Breast epithelium (tissue), 4 donors: ENCODE measurements around the gene R3HDM4. TPM values are rescaled to one million over a fixed set of nuclear protein-coding genes. Genes with fewer than 3 reads are reported as not detected.

ENCODE experiments used
- DNase-seq, 2 donors: peaks; one replicate each; pipeline ENCODE4 v3.0.0-alpha.2; 2019; ENCODE audit warnings: low spot score in 2 of 2
- H3K27ac ChIP-seq, 2 donors: fragments of 200-600 bp; sonication (generic) in 1 of 2; one replicate each; pipeline ENCODE4 v1.5.1; 2016 to 2019; ENCODE audit warnings: mild to moderate bottlenecking in 1 of 2
- H3K27me3 ChIP-seq, 2 donors: fragments of 200-600 bp; sonication (generic) in 1 of 2; one replicate each; pipeline versions ENCODE4 v1.5.1 to v1.6.0; 2017 to 2019; ENCODE audit warnings: control low read depth in 1 of 2, mild to moderate bottlenecking in 1 of 2
- H3K36me3 ChIP-seq: fragments of 200-600 bp; one replicate; pipeline ENCODE4 v1.5.1; 2019
- H3K4me1 ChIP-seq, 2 donors: fragments of 200-600 bp; sonication (generic); one replicate each; pipeline ENCODE4 v1.5.1; 2016 to 2019; ENCODE audit warnings: control low read depth in 1 of 2
- H3K4me3 ChIP-seq, 3 donors: fragments of 200-600 bp; sonication (generic); 1 replicate in 2 of 3; 2 replicates in 1 of 3; pipeline ENCODE4 v1.5.1; 2016 to 2019; ENCODE audit warnings: mild to moderate bottlenecking in 3 of 3, moderate library complexity in 2 of 3
- H3K9me3 ChIP-seq, 2 donors: fragments of 200-600 bp; sonication (generic) in 1 of 2; one replicate each; pipeline ENCODE4 v1.5.1; 2016 to 2019; ENCODE audit warnings: control low read depth in 1 of 2
- CTCF ChIP-seq, 3 donors: fragments of 450-650 bp; IDR thresholded peaks; one replicate each; pipeline ENCODE4 v1.5.1; 2016 to 2017; ENCODE audit warnings: antibody characterized with exemption in 3 of 3, mild to moderate bottlenecking in 3 of 3, moderate library complexity in 3 of 3
- POLR2A ChIP-seq: fragments of 450-650 bp; IDR thresholded peaks from one replicate; pipeline ENCODE4 v1.6.1; 2016; ENCODE audit warnings: antibody characterized with exemption, mild to moderate bottlenecking, moderate library complexity
- POLR2AphosphoS5 ChIP-seq, 3 donors: sonication (generic); formaldehyde crosslinking; IDR thresholded peaks; one replicate each; pipeline ENCODE4 v1.6.1; 2017; ENCODE audit warnings: antibody characterized with exemption in 3 of 3
- intact Hi-C: fragments of 100-400 bp; cut with DNase I; formaldehyde crosslinking; loops from one replicate; pipeline ENCODE4 v1.15.1; 2023; ENCODE audit warnings: low total_unique reads
- total RNA-seq, 3 donors: library from RNA; depleted of rRNA; stranded (reverse); fragments of >200 nt; gene quantifications; one replicate each; pipeline ENCODE4 v1.1.0, GENCODE V29; 2016

R3HDM4 gene
- total RNA-seq, 3 donors from 2014 or later = 31.8 to 41.6 (median 41.0) TPM

GRCh38 chr19:927780-928401 lies 14.9 kb upstream of the R3HDM4 start:
- TF ChIP-seq POLR2A (no peak), POLR2AphosphoS5 (IDR thresholded peaks at IDR 0.05) (no peak), CTCF (IDR thresholded peaks at IDR 0.05) (no peak)
- Histone ChIP-seq H3K9me3 (no peaks in the 10 kb centered on the region), H3K27me3 (no peaks in the 10 kb centered on the region), H3K36me3 (no peaks in the 10 kb centered on the region), H3K27ac (peak overlapping the region; percentile 83 to 86), H3K4me1 (peaks cover 0 to 5% of the 10 kb centered on the region in 2 donors), H3K4me3 (peak overlapping the region; percentile 84 to 91 (median 86))
- intact Hi-C loops = no loop called here
- no peak for DNase-seq

DNA sequence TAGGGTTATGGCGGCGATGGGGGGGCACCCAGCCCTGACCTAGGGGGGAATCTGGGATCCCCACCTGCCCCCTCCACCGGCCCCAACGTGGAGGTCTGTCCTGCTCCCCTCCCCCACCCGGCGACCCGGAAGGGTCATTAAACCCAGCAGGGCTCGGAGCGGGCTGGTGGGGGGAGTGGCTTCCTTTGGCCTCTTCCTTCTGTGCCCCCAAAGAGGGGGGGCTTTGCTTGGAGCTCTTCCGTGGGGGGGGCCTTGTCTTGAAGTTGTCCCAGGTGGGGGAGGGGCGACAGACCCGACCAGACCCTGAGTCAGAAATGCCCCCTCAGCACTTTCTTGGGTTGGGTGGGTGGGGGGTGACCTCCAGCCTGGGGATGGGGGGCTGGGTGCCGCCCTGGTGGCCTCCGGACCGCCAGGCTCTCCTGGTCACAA lies 14.3 kb upstream of the R3HDM4 start:
- Histone ChIP-seq H3K9me3 (no peaks in the 10 kb centered on the region), H3K4me1 (no peaks in the 10 kb centered on the region), H3K36me3 (no peaks in the 10 kb centered on the region), H3K27ac (peak overlapping the region; percentile 83 to 86), H3K27me3 (no peaks in the 10 kb centered on the region), H3K4me3 (peak overlapping the region; percentile 84 to 91 (median 86))
- TF ChIP-seq CTCF (IDR thresholded peaks at IDR 0.05) (no peak), POLR2A (no peak), POLR2AphosphoS5 (IDR thresholded peaks at IDR 0.05) (no peak)
- DNase-seq = peak in 1 of 2 donors; percentile 52
- intact Hi-C loops = no loop called here

GRCh38 chr19:926589-927350 lies 13.8 kb upstream of the R3HDM4 start:
- Histone ChIP-seq H3K27me3 (no peaks in the 10 kb centered on the region), H3K9me3 (no peaks in the 10 kb centered on the region), H3K4me1 (no peaks in the 10 kb centered on the region), H3K27ac (peak overlapping the region; percentile 83 to 86), H3K36me3 (no peaks in the 10 kb centered on the region), H3K4me3 (peak overlapping the region; percentile 84 to 91 (median 86))
- intact Hi-C loops = no loop called here
- peak in 1 of 2 donors; percentile 58 for DNase-seq
- peak in 1 of 3 donors; percentile 65 for TF ChIP-seq POLR2AphosphoS5 (IDR thresholded peaks at IDR 0.05)
- TF ChIP-seq CTCF (IDR thresholded peaks at IDR 0.05) = no peak

GRCh38 chr19:926323-926588 lies 13.2 kb upstream of the R3HDM4 start:
- TF ChIP-seq POLR2A = no peak
- peak in 1 of 3 donors; percentile 6 for TF ChIP-seq CTCF (IDR thresholded peaks at IDR 0.05)
- no peak for TF ChIP-seq POLR2AphosphoS5 (IDR thresholded peaks at IDR 0.05)
- no peaks in the 10 kb centered on the region for H3K36me3 ChIP-seq
- no peaks in the 10 kb centered on the region for H3K9me3 ChIP-seq
- no peak for DNase-seq
- no peaks in the 10 kb centered on the region for H3K4me1 ChIP-seq
- H3K27ac ChIP-seq = peak overlapping the region; percentile 83 to 86
- intact Hi-C loops = no loop called here
- H3K4me3 ChIP-seq = peak overlapping the region; percentile 84 to 91 (median 86)
- H3K27me3 ChIP-seq = peaks cover 0 to 1% of the 10 kb centered on the region in 2 donors
